NT2/D1 (cell line): ENCODE data around the gene GAN.

Experiments used
- DNase-seq: peaks from one replicate; pipeline ENCODE4 v3.0.0-alpha.2; 2011; ENCODE audit warnings: low read depth, low spot score
- H3K27me3 ChIP-seq: 2 replicates; pipeline ENCODE4 v1.6.0; 2011; ENCODE audit warnings: mild to moderate bottlenecking; ENCODE audit not compliant: insufficient read length, insufficient read depth
- H3K36me3 ChIP-seq: 2 replicates; pipeline ENCODE4 v1.6.1; 2011; ENCODE audit warnings: mild to moderate bottlenecking, low read length, mixed read lengths; ENCODE audit not compliant: insufficient read depth, insufficient read length
- H3K4me1 ChIP-seq: 2 replicates; pipeline ENCODE4 v1.5.1; 2011; ENCODE audit not compliant: insufficient read depth, insufficient read length
- H3K4me3 ChIP-seq: 2 replicates; pipeline ENCODE4 v1.5.1; 2011; ENCODE audit warnings: low read depth; ENCODE audit not compliant: insufficient read length
- H3K9ac ChIP-seq: 2 replicates; pipeline ENCODE4 v1.6.0; 2011; ENCODE audit warnings: low read depth; ENCODE audit not compliant: insufficient read length
- H3K9me3 ChIP-seq: 2 replicates; pipeline ENCODE4 v1.5.1; 2011; ENCODE audit warnings: mild to moderate bottlenecking, low read length; ENCODE audit not compliant: insufficient read depth
- SUZ12 ChIP-seq: IDR thresholded peaks from 2 replicates; pipeline ENCODE4 v1.6.1; 2011; ENCODE audit not compliant: insufficient read length, insufficient read depth; ENCODE audit errors: extremely low read depth
- YY1 ChIP-seq: IDR thresholded peaks from 2 replicates; pipeline ENCODE4 v1.6.1; 2011; ENCODE audit not compliant: insufficient read length, insufficient read depth
- ZNF274 ChIP-seq: IDR thresholded peaks from 2 replicates; pipeline ENCODE4 v1.6.1; 2011; ENCODE audit warnings: mild to moderate bottlenecking, low read depth, low read length

The GAN gene

DNA sequence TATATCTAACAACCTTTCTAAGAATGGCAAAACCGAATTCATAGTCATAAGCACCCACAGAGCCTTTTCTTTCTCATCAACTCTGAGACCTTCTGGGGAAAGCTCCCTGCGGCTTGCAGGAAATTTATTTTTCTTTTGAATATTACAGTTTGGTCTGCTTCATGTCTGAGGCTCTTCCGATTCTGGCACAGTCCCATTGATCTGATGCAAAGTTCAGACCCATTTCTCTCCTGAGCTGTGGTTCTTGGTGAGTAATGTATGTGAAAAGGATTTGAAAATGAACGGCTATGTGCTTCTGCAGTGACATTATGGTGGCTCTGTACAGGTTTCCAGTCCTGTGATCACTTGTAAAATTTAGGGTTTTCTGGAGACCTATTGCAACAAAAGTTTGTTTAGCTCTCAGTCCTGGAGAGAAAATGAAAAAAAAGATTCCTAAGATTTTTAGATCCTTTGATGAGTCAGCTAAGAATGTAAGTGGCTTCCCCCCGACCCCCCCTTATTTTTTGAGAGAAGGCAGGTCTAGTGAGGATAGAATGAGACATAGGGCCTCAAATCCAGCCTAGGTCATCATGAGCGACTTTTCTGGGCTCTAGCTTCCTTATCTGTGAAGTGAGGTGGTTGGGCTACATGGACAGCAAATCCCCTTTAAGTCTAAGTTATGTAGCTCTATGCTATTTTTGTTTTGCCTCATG lies 4.6 kb downstream of the GAN start:
- no peak overlapping the region for H3K9ac ChIP-seq
- H3K9me3 ChIP-seq: no peaks in the 10 kb centered on the region
- H3K27me3 ChIP-seq: peaks cover 5% of the 10 kb centered on the region
- no peaks in the 10 kb centered on the region for H3K4me1 ChIP-seq
- DNase-seq: no peak
- H3K36me3 ChIP-seq: peaks cover 20% of the 10 kb centered on the region
- TF ChIP-seq ZNF274: no peak
- no peak for TF ChIP-seq YY1
- no peak for TF ChIP-seq SUZ12
- no peak overlapping the region for H3K4me3 ChIP-seq

- DNase-seq: no peak
Observed at GRCh38 chr16:81321039-81321438, 6.3 kb downstream of the GAN start.

GRCh38 chr16:81321536-81321935 lies 6.8 kb downstream of the GAN start:
- Histone ChIP-seq H3K9ac (no peak overlapping the region), H3K27me3 (no peaks in the 10 kb centered on the region), H3K4me1 (no peaks in the 10 kb centered on the region), H3K9me3 (no peaks in the 10 kb centered on the region), H3K36me3 (peaks cover 35% of the 10 kb centered on the region), H3K4me3 (no peak overlapping the region)
- no peak for TF ChIP-seq SUZ12
- DNase-seq: no peak

More at GRCh38 chr16:81321039-81321438, 6.3 kb downstream of the GAN start:
- Histone ChIP-seq H3K4me1 (no peaks in the 10 kb centered on the region), H3K9ac (no peak overlapping the region), H3K4me3 (no peak overlapping the region), H3K9me3 (no peaks in the 10 kb centered on the region), H3K36me3 (peaks cover 35% of the 10 kb centered on the region), H3K27me3 (peaks cover under 1% of the 10 kb centered on the region)
- TF ChIP-seq SUZ12: no peak
- TF ChIP-seq YY1: no peak
- TF ChIP-seq ZNF274: no peak

GRCh38 chr16:81324808-81325207 lies 10.0 kb downstream of the GAN start:
- H3K9me3 ChIP-seq: no peaks in the 10 kb centered on the region
- H3K4me1 ChIP-seq: no peaks in the 10 kb centered on the region
- no peak overlapping the region for H3K9ac ChIP-seq
- no peak for TF ChIP-seq SUZ12
- peaks cover 33% of the 10 kb centered on the region for H3K36me3 ChIP-seq
- H3K4me3 ChIP-seq: no peak overlapping the region
- H3K27me3 ChIP-seq: no peaks in the 10 kb centered on the region
- DNase-seq: no peak

DNA sequence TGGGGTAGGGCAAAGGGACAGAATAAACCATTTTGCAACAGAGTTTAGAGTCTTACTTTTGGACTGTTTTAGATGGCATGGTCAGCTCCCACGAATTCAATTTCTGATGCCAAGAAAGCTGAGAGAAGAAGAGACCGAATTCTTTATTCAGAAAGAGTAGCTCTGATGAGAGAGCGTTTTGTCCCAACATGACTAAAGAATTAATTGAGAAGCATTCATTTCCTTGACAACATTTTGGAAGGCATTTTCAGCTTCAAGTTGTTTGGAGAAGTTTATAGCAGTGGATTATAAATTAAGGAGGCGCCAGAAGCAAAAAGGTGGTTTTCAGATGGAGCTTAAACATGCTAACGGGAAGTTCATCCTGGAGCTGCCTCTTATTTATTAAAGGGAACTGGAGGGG lies 12.2 kb downstream of the GAN start:
- DNase-seq: no peak
- no peak for TF ChIP-seq YY1
- H3K9me3 ChIP-seq: no peaks in the 10 kb centered on the region
- no peaks in the 10 kb centered on the region for H3K4me1 ChIP-seq
- H3K36me3 ChIP-seq: peaks cover 37% of the 10 kb centered on the region
- no peak overlapping the region for H3K9ac ChIP-seq
- no peak overlapping the region for H3K4me3 ChIP-seq
- H3K27me3 ChIP-seq: no peaks in the 10 kb centered on the region

GRCh38 chr16:81327447-81328196 lies 12.9 kb downstream of the GAN start:
- Histone ChIP-seq H3K27me3 (no peaks in the 10 kb centered on the region), H3K4me3 (no peak overlapping the region), H3K9me3 (no peaks in the 10 kb centered on the region), H3K36me3 (peaks cover 43% of the 10 kb centered on the region), H3K4me1 (no peaks in the 10 kb centered on the region), H3K9ac (no peak overlapping the region)
- DNase-seq: no peak
- TF ChIP-seq ZNF274 (no peak), SUZ12 (no peak), YY1 (no peak)

DNA sequence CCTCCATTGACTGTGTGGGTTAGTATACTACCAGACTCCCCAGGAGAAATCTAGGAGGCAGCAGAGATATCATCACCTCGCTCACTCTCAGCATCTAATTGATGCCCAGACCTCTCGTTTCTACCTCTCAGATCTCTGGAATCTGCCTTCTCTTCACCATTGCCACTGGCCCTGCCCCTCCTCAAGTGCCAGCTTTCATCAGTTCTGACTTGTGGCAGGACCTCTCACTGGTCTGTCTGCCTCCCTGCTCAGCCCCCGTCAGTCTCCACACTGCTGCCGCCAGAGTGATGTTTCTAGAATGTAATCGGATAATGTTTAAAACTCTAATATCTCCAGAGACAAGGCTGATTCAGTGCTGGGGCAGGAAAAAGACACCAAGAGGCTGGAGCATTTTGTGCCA lies 15.2 kb downstream of the GAN start:
- no peak for TF ChIP-seq SUZ12
- TF ChIP-seq ZNF274: no peak
- TF ChIP-seq YY1: no peak
- DNase-seq: no peak
- Histone ChIP-seq H3K9ac (no peak overlapping the region), H3K27me3 (no peaks in the 10 kb centered on the region), H3K9me3 (no peaks in the 10 kb centered on the region), H3K4me1 (no peaks in the 10 kb centered on the region), H3K36me3 (peaks cover 35% of the 10 kb centered on the region), H3K4me3 (no peak overlapping the region)
